ENCODE measurements around the gene ZER1. TPM values are rescaled to one million over a fixed set of nuclear protein-coding genes. Genes with fewer than 3 reads are reported as not detected.
"Not testable (repeated sequence)": the region's sequence is repeated elsewhere in the genome, so short reads cannot be mapped to it uniquely, and the experiment has no call there.

Gene ZER1
- total and polyA plus RNA-seq, 12 donors = 24.3 to 71.1 (median 58.9) TPM

GRCh38 chr9:128701227-128701854, 70.4 kb downstream of the ZER1 start:
- Histone ChIP-seq H3K4me3 (peak overlapping the region in 1 of 10 donors; percentile 86), H3K4me1 (peaks cover 0 to 24% (median 15%) of the 10 kb centered on the region in 9 donors), H3K9me3 (no peaks in the 10 kb centered on the region), H3K27me3 (no peaks in the 10 kb centered on the region), H3K36me3 (peaks cover 0 to 13% (median 0%) of the 10 kb centered on the region in 9 donors), H3K27ac (peak overlapping the region in 5 of 10 donors; percentile 2 to 93 (median 88))
- no peak for TF ChIP-seq CTCF (IDR thresholded peaks at IDR 0.05)
- intact Hi-C loops (cut with DNase I) = loop anchor here in 1 of 10 donors (5.0 kb wide), 1 partner anchor 71 kb away; the partner anchor contains the start of gene ZER1
- DNase-seq = no peak
- no peak for ATAC-seq
- WGBS, 2 donors = 37 to 48% methylated on average over 10 of the region's 10 CpGs

GRCh38 chr9:128699096-128699795, 72.5 kb downstream of the ZER1 start:
- ATAC-seq; intact Hi-C loops (cut with DNase I); H3K4me3 ChIP-seq; DNase-seq; H3K27ac ChIP-seq; H3K9me3 ChIP-seq; H3K27me3 ChIP-seq: not testable (repeated sequence)
- H3K4me1 ChIP-seq = peaks cover 0 to 27% (median 15%) of the 10 kb centered on the region in 9 donors
- peaks cover 0 to 34% (median 7%) of the 10 kb centered on the region in 9 donors for H3K36me3 ChIP-seq
- WGBS, 2 donors = 95 to 97% methylated on average over 29 to 30 of the region's 30 CpGs

GRCh38 chr9:128696923-128697707, 74.6 kb downstream of the ZER1 start:
- DNase-seq (no peak), ATAC-seq (peak in 1 of 8 donors; percentile 11)
- 77 to 78% methylated on average over 8 of the region's 8 CpGs for WGBS, 2 donors
- intact Hi-C loops (cut with DNase I) = no loop called here
- H3K4me1 ChIP-seq = peaks cover 0 to 17% (median 10%) of the 10 kb centered on the region in 9 donors
- peaks cover 0 to 56% (median 28%) of the 10 kb centered on the region in 9 donors for H3K36me3 ChIP-seq
- H3K27ac ChIP-seq = no peak overlapping the region
- no peaks in the 10 kb centered on the region for H3K9me3 ChIP-seq
- no peak for TF ChIP-seq CTCF (IDR thresholded peaks at IDR 0.05)
- no peak overlapping the region for H3K4me3 ChIP-seq
- H3K27me3 ChIP-seq = no peaks in the 10 kb centered on the region

GRCh38 chr9:128694344-128694743, 77.4 kb downstream of the ZER1 start:
- peaks cover 0 to 66% (median 37%) of the 10 kb centered on the region in 9 donors for H3K36me3 ChIP-seq
- DNase-seq (no peak), ATAC-seq (no peak)
- H3K4me3 ChIP-seq = no peak overlapping the region
- no peaks in the 10 kb centered on the region for H3K27me3 ChIP-seq
- intact Hi-C loops (cut with DNase I) = no loop called here
- H3K27ac ChIP-seq = no peak overlapping the region
- H3K9me3 ChIP-seq = no peaks in the 10 kb centered on the region
- no peak for TF ChIP-seq CTCF (IDR thresholded peaks at IDR 0.05)
- H3K4me1 ChIP-seq = peaks cover 2 to 24% (median 14%) of the 10 kb centered on the region in 9 donors
- WGBS, 2 donors = 84 to 87% methylated on average over 6 of the region's 6 CpGs

- H3K27me3 ChIP-seq; ATAC-seq; H3K9me3 ChIP-seq; H3K4me3 ChIP-seq; intact Hi-C loops (cut with DNase I); DNase-seq; H3K27ac ChIP-seq: not testable (repeated sequence)
- WGBS, 2 donors = 86 to 90% methylated on average over 3 of the region's 3 CpGs
- Histone ChIP-seq H3K36me3 (peaks cover 0 to 66% (median 37%) of the 10 kb centered on the region in 9 donors), H3K4me1 (peaks cover 2 to 24% (median 14%) of the 10 kb centered on the region in 9 donors)
Measured at GRCh38 chr9:128693738-128694137, 78.0 kb downstream of the ZER1 start.
